H4 (cell line): ENCODE data around the gene NSUN6. TPM values are rescaled to one million over a fixed set of nuclear protein-coding genes. Genes with fewer than 3 reads are reported as not detected.

Experiments
- DNase-seq: peaks from one replicate; pipeline ENCODE4 v3.0.0-alpha.2; 2015; ENCODE audit warnings: low spot score
- total RNA-seq: library from RNA; depleted of rRNA; stranded (reverse); fragments of >200 nt; shearing (Covaris generic); gene quantifications from 2 replicates; pipeline ENCODE4 v1.2.3, GENCODE V29; 2014

Gene NSUN6
- total RNA-seq, 1 experiment from 2014 or later, result 5.0 TPM

DNA sequence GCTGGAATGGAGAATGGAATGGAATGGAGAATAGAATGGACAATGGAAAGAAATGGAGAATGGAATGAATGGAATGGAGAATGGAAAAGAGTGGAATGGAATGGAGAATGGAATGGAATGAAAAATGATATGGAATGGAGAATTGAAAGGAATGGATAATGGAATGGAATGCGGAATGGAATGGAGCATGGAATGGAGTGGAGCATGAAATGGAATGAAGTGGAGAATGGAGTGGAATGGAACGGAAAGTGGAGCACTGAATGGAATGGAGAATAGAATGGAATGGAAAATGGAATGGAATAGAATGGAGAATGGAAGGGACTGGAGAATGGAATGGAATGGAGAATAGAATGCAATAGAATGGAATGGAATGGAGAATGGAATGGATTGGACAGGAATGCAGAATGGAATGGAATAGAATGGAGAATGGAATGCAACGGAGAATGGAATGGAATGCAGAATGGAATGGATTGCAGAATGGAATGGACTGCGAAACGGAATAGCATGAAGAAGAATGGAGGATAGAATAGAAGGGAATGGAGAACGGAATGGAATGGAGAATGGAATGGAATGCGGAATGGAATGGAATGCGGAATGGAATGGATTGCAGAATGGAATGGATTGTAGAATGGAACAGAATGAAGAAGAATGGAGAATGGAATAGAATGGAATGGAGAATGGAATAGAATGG is 89.4 kb downstream of the NSUN6 start:
- no peak for DNase-seq

DNA sequence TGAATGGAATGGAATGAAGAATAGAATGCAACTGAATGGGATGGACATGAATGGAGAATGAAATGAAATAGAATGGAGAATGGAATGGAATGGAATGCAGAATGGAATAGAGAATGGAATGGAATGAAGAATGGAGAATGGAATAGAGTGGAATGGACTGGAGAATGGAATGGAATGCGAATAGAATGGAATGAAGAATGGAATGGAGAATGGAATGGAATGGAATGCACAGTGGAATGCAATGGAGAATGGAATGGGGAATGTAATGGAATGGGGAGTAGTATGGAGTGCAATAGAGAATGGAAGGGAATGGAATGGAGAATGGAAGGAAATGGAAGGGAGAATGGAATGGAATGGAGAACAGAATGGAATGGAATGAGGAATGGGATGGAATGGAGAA is 93.4 kb downstream of the NSUN6 start:
- DNase-seq, result no peak

DNA sequence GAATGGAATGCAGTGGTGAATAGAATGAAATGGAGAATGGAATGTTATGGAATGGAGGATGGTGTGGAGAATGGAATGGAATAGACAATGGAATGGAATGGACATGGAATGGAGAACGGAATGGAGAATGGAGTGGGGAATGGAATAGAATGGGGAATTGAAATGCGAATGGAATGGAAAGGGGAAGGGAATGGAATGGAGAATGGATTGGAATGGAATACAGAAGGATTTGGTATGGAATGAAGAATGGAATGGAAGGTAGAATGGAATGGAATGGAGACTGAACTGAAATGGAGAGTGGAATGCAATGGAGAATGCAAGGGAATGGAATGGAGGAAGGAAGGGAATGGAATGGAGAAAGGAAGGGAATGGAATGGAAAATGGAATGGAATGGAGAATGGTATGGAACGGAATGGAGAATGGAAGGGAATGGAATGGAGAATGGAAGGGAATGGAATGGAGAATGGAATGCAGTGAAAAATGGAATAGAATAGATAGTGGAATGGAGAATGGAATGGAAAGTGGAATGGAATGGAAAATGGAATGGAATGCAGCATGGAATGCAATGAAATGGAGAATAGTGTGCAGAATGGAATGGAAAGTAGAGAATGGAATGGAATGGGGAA is 94.8 kb downstream of the NSUN6 start:
- no peak for DNase-seq

DNA sequence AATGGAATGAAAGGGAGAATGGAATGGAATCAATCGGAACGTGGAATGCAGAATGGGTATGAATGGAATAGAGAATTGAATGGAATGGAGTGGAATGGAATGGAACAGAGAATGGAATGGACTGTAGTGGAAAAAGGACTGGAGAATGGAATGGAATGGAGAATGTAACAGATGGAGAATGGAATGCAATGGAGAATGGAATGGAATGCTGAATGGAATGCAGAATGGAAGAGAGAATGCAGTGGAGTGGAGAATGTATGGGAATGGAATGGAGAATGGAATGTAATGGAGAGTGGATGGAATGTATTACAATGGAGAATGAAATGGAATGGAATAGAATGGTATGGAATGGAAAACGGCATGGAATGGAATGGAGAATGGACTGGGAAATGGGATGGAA is 96.9 kb downstream of the NSUN6 start:
- DNase-seq, result no peak

DNA sequence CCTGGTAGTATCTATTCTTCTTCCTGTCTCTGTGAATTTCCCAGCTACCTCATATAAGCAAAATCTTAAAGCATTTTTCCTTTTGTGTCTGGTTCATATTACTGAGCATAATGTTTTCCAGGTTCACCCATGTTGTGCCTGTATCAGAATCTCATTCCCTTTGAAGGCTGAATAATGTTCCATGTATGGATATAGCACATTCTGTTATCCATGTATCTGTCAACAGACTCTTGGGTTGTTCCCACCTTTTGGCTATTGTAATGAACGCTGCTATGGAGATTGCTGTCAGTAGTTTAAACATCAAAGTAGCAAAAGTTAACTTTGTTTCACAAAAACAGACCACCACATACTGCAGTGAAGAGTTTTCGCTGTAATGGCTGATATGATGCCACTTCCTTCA is 99.9 kb downstream of the NSUN6 start:
- DNase-seq, result no peak

DNA sequence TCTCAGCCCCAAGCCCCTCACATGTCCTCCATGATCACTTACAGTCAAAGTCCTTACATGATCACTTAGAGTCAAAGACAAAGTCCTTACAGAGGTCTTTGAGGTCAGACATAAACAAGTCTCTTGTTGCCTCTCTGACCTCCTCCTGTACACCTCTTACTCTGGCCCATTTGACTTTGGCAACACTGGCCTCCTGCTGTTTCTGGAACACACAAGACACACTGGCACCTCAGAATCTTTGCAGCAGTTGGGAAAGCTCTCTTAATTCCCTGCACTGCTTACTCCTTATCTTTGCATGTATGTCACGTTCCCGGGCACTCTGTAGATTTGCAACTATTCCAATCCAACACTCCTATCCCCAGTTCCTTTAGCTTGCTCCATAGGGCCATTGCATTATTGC is 102.3 kb downstream of the NSUN6 start:
- no peak for DNase-seq

DNA sequence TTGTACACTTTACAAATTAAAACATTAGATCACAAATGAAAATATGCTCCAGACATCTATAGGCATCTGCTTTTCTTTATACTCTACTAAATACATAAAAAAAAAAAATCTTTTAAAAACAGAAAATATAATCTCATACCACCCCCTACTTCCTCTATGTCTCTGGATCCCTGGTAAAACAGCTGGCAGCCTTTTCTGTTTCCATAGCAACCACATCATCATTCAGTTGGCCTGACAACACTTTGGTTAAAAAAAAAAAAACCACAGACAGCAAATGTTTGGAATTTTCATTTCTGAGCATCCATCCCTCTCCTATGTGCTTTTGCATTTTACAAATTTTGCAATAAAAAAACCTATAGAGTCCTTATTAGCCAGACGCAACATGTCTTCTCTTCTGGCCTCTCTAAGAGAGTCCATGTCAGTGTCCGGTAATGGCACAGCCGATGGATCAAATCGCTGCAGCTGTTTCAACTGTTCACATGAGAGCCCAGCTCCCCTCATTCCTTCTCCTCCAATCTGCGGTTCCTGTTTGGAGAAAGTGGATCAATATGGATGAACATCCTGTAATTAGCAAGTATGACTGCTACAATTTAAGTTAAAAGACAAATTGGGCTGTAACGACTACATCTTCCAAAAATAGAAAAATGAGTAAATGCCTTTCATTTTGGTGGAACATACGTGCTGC is 105.6 kb downstream of the NSUN6 start:
- no peak for DNase-seq

DNA sequence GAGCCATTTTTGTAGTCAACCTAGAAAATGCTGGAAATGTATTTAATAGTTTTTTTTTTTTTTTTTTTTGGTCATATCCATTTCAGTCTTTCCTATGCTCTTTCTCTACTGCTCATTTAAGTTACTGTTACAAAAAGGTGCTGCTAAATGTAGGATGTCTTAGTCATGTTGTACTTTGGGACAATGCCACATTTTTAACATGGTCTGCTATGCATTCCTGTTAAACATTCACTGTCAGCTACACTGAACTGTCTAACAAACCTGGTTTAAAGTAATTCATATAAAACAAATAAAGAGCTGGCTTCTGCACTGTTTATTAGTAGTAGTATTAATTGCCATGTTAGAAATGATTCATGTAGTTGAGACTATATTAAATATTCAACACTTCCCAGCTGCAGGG is 108.6 kb downstream of the NSUN6 start:
- DNase-seq, result no peak

DNA sequence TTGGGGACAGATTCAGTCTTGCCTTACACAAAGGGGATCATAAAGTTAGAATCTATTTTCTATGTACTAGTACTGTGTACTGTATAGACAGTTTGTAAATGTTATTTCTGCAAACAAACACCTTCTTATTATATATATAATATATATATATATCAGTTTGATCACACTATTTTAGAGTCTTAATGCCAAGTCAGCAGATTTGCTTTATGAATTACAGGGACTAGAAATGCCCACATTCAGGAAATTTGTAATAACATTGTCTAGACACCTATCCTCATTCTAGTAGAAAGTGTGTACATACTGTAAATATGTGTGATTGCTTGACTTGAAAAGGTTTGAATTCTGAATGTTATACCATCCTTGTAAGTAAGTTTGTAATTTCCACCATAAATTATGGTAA is 111.2 kb downstream of the NSUN6 start:
- DNase-seq, result no peak

DNA sequence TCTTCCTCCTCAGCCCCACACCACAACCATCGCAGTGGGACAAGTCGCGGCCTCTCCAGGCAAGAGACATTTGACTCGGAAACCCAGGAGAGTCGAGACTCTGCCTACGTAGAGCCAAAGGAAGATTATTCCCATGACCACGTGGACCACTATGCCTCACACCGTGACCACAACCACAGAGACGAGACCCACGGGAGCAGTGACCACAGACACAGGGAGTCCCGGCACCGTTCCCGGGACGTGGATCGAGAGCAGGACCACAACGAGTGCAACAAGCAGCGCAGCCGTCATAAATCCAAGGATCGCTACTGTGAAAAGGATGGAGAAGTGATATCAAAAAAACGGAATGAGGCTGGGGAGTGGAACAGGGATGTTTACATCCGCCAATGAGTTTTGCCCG is 112.1 kb downstream of the NSUN6 start:
- no peak for DNase-seq

DNA sequence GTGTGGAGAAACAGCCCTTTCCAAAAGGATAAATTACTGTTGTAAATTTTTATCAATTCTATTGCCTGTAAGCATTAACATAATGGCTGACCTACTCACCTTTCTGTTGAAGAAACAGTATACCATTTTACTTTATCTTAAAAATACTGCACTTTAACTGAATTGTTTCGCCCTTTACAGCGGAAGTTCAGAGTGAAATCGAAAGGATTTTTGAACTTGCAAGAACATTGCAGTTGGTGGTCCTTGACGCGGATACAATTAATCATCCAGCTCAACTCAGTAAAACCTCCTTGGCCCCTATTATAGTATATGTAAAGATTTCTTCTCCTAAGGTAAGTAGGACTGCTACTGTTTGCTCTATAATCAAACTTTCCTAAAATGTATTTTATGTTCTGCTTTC is 117.5 kb downstream of the NSUN6 start:
- DNase-seq, result no peak

DNA sequence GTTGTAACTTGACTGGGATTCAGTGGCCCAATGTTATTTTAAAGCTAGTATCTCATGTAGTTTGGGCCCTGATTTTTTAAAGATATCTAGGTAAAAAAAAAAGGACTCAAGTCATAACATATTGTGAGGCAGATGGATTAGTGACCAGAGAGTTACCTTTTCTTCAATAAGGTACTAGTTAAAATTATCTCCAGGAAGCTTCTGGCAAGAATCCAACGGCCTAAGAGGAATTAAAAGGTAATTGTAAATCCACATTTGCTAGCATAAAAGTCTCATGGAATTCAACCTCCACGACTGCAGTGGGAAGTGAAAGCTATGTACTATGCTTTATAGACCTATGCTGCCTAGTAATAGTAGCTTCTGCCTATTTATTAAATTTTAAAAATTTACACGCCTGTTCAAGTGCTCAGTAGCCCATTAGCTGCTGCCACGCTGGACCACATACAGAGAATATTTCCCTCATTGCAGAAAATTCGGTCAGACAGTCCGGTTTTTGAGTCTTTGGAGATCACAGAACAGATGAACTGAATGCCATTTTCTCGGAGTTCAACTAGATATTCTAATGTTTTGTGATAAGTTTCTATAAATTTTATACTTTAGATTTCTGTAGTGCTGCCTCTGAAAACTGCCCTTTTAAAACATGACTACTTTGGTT is 118.4 kb downstream of the NSUN6 start:
- no peak for DNase-seq

DNA sequence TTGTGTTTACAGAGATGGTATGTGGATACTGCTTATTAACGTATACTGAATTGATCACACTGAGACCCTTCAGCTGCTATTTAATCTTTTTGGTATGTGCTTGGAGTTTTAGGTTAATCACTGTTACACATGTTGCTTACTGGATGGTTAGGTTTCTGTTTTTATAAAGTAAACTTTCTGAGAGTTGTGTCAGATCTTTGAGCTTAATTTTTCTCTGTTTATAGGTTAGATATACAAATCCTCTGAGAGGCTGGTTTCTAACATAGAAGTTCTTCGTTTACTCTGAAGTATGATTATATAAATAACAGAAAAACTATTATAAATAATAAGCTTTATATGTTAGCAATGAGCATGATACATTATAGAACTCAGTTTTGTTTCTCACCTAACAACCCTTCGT is 123.1 kb downstream of the NSUN6 start:
- DNase-seq, result no peak

DNA sequence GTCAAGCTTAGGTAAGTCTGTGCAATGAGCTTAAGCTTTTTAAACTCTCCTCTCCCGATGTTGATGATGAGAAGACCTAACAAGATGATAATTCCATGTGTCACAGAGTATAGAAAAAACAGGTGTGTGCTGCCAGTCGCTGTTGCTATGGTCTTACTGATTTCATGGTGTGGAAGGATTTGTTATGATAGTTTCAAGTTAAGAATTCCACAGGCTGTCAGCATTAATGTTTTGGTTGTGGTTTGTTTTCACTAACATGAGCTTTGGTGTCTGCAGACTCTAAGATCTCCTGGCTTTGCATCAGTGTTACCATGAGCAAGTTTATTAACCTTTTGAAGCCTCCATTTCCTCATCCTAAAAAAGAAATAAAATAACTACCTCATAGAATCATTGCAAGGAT is 123.7 kb downstream of the NSUN6 start:
- DNase-seq, result no peak

DNA sequence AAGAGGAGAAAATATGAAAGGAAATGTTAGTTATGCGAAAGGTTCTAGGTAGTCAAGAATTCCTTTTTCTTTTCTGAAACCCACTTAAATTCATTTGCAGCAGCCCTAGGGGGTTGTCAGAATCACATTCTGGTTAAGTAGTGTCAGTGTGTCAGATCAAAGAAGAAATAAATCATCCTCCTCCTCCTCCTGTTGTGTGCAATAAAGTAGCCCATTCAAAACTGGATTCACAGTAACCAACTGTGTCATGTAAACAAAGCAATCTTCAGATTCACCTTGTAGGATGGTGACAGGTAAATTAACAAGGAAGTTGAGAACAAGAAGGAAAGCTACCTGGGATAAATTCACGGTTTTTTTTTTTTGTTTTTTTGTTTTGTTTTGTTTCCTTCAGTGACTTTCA is 127.5 kb downstream of the NSUN6 start:
- DNase-seq, result no peak

DNA sequence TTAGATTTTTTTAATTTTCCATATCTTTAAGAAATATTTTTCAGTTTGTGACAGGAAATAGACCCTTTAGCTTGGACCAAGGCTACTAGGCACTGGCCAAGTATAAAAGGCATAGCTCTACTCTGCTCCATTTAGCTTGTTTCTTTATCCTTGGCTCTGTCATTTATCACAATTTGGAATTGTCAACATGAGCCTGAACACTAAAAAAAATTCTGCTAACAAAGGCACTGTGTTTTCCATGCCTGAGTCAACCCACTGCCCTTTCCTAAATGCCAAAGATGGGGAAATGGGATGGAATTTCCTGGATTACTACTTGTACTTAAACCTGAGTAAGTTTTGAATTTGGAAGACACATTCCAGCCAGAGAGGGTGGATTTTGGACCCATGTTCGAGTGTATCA is 128.4 kb downstream of the NSUN6 start:
- DNase-seq, result no peak

DNA sequence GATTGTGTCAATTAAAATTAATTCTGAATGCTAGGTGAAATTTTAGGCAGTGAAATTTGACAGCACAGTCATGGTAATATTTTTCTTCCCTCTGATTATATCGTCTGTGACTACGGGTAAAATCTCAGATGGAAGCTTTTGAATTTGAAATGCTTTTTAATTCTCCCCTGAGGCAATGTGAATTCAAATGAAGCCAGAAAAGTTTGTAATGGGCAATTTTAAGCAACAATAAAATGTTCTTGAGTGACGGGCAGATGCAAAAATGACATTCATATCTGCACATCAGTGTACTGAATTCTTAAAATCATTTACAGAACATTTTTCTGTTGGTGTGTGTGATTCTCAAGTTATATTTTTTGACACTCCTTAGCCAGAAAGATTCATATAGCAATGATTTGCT is 134.5 kb downstream of the NSUN6 start:
- DNase-seq, result no peak

DNA sequence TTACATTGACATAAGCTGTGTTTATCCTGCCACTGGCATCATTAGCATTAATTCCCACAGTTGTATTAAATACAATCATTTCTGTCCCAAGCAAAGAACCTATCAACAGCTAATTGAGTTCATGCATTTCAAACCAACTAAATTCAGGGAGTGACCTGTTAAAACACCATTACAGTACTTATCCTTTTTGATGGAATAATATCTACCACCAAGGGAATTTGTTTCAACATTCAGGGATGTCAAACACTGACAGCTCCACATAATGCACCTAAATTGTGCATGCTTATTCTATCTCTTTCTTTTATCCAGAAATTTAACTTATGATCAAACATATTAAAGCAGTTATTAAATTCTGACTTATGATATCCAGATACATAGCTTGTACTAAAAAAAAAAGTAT is 136.8 kb downstream of the NSUN6 start:
- no peak for DNase-seq

DNA sequence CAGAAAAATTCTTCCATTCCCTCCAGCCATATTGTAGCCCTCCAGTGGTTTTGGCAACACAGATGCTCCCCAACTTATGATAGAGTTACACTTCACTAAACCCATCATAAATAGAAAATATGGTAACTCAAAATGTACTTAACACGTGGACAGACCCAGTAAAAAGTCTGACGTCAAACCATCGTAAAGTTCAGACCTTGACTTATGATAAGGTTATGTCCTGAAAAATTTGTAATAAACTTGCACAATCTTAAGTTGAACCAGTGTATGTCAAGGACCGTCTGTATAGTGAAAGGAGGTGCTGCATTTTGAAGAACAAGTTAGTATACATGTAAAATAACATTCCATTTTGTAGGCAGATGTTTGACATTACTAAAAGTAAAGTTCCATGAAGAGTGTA is 142.8 kb downstream of the NSUN6 start:
- no peak for DNase-seq

DNA sequence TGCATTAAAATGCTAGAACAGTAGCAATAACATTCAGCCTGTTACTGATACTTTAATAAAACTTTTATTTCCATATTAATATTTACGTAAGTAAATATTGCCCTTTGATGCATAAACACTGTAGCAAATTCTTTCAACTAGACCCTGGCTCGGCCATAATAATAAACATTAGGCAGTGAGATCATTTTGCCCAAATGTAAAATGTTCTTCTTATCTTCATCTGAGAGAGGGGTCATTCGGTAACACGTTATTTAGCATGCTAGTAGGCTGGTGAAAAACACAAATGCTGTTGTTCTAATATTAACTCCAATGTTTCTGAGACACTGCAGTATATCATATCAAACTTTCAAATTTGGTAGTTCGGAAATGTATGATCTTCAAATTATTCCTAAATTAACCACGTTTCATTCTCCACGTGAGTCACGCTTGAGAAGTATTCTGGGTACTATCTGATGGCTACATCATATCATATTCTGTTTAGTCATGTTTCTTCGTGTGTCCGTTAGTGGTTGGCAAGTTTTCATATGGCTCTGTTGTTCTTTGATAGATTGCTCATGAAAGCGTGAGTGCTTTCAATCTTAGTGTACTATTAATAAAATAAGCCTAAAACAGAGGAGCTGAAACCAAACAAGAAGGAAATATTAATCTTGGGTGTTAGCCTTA is 145.8 kb downstream of the NSUN6 start:
- no peak for DNase-seq

DNA sequence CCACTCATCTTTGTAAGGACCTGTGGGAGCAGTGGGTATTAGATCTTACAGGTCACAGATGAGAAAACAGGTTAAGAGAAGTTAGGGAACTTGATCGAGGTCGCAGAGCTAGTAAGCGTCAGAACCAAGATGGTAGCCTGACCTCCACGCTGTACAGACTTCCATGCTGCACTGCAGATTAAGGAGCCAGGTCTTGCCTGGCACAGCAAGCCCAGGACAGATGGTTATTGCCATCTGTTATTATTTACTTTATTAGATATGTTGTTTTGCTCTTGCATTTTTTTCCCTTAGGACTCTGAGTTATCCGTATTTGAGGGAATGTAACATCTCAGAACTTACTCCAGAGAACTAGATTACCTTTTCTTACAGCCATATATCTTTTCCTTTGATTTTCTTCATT is 147.2 kb downstream of the NSUN6 start:
- DNase-seq, result no peak

DNA sequence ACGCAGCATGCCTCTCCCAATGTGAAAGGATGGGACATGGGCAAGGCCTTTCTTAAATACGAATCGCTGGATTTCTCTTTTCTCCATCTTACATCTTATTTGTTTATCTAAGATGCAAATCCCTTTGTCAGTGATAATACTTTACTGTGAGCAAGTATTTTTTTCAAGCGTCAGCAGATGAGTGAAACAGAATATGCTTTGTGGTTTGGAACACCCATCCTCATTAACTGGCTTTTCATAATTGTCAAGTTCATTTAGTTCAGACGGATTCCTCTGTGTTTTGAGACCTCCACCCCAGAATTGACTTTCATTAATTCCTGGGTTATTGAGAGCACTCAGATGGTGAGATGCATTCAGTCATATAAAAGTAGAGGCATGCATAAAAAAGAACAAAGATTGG is 149.8 kb downstream of the NSUN6 start:
- no peak for DNase-seq
